Activated CD8-positive, alpha-beta memory T cell treated with anti-CD3 and anti-CD28 coated beads for 4 hours (primary cell): ENCODE data around the gene SFXN5.
"Not testable (repeated sequence)": the region's sequence is repeated elsewhere in the genome, so short reads cannot be mapped to it uniquely, and the experiment has no call there.

Source experiments
- DNase-seq, 2 donors: peaks; one replicate each; pipeline ENCODE4 v3.0.0-alpha.2; 2020; ENCODE audit warnings: low read depth in 2 of 2

Gene SFXN5

DNA sequence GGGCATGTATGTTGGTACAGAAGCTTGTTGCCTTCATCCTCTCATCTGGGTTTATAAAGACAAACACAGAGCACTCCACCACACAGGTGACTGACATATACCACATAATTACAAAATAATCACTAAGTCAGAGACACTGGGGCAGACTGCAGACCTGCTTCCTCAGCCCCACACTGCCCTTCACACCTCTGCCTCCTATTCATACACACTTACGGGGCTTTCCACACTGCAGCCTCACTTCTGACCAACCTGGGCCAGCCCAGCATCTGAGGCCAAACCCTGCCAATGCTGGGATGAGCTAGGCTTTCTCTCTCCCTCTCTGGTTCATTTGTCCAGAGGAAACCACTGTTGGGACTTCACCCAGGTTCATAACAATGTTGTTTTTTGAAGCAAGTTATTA, 149.7 kb downstream of the SFXN5 start:
- no peak for DNase-seq

DNA sequence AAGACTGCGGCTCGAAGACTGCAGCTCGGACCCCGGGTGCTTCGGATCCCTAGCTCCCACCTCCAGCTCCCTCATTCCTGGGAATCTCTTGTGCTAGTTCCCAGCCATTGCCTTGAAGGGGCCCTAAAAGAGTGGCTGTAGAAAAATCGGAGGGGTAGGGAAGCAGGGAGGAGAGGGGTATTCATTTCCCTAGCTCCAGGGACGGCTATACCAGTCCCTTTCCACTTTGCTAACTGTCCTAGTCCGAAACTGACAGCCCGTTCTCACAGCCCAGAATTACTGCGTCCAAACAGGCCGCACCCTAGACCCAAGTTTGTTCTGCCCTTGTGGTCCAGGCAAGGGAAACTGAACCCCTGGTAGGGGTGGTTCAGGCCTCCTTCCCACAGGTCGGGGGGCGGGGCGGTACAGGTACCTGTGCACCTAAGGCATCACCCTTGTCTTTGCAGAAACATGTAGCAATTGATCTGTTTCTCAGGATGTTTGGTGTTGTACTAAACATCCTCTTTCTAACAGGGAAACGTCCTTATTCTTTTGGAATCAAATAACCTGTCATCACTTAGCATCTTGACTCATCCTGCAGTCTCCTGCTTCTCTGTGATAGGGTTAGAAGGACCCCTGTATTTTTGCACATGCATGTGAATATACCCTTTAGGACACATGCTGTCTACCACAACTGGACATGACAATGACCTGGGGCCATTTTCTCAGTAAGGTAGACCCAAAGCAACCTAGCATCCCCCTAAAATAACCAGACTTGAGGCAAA, 150.2 kb downstream of the SFXN5 start:
- DNase-seq, result no peak

- no peak for DNase-seq
Observed at GRCh38 chr2:72920318-72921087, 151.0 kb downstream of the SFXN5 start.

GRCh38 chr2:72919414-72920317, 151.8 kb downstream of the SFXN5 start:
- DNase-seq, result no peak

- no peak for DNase-seq
Observed at GRCh38 chr2:72917877-72918553, 153.5 kb downstream of the SFXN5 start.

- no peak for DNase-seq
Observed at GRCh38 chr2:72917138-72917876, 154.2 kb downstream of the SFXN5 start, which contains the start of gene EMX1. TSS of gene EMX1 (plus strand) at chr2:72917519. CDS start at chr2:72917853, 334 bp downstream.

DNA sequence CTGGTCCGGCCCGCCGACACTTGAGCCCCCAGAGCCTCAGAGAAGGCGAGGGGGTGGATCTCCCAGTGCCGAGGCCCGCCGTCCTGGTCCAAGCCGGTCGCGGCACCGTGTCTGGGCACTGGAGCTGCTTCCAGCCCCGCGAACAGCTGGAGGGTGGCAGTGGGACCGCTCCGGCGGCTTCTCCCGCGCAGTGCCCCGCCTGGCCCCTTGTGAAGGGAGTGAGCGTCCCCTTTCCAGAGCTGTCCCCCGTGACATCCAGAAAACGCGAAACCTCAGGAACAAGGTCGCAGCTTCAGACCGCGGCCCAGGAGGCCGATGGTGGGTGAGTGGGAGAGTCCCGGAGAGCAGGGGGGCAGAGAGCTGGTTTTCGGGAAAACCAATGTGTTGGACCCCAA, 154.8 kb downstream of the SFXN5 start:
- DNase-seq, result no peak

DNA sequence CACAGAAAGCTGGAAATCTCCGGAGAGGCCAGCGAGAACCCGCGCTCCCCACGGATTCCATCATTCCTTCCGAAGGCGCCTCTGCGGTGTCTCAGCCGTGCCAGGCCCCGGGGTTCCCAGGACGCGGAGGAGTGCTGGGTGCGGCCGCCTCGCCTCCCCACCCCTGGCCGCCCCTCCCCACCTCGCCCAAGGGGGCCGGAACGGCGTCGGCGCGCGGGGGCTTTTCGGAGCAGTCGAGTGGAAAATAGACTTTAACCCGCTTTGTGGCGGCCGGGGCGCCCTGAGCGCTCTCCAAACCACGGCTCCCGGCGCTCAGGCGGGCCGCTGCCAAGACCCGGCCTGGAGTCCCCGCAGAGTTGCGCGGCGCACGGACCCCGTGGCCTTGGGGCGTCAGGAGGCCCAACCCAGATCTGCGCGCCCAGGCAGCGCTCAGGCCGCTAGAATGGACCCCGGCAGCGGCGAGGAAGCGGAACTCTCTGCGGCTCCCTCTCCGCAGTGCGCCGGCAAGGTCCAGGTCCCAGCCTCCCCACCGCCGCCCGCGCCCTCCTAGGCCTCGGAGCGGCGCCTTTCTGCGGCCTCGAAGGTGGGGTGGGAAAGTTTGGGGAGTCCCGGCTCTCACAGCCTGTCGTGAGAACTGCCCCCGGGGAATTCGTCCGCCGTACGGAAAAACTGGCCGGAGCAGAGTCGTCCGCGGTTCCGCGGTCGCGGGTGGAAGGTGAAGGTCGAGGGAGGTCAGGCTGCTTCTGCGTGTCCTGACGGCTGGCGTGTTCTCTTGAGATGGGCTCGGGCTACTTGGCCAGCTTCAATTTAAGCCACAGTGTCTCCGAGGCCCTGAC, 155.4 kb downstream of the SFXN5 start:
- DNase-seq, result no peak

DNA sequence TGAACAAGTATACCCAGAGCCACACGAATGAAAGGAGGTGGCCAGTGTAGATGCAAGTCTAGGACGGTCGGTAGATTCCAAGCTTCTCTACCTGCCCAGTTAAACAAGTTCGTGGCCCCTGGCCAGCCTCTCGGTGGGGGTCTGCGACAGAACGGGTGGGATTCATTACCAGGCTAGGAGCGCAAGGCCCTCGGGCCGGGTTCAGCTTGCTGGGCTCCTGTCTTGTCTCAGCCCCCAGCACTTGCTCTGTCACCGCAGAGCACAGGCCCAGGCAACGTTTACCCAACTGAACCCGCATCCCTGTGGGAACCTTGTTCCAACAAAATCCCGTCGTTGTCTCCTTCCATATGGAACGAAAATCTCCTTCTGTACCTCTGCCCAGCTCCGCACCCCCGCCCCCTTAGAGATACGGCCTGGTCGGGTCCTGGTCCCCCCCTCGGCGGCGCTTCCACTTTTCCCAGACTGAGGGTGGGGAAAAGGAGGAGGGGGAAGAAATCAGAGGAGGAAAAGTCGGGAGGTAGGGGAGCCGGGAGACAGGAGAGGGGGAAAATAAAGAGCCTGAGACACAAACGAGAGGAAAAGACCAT, 156.1 kb downstream of the SFXN5 start:
- no peak for DNase-seq

GRCh38 chr2:72914589-72915319, 156.8 kb downstream of the SFXN5 start:
- DNase-seq, result no peak

- no peak for DNase-seq
Observed at GRCh38 chr2:72914206-72914559, 157.3 kb downstream of the SFXN5 start.

- DNase-seq, result no peak
Observed at GRCh38 chr2:72913486-72914205, 157.9 kb downstream of the SFXN5 start.

DNA sequence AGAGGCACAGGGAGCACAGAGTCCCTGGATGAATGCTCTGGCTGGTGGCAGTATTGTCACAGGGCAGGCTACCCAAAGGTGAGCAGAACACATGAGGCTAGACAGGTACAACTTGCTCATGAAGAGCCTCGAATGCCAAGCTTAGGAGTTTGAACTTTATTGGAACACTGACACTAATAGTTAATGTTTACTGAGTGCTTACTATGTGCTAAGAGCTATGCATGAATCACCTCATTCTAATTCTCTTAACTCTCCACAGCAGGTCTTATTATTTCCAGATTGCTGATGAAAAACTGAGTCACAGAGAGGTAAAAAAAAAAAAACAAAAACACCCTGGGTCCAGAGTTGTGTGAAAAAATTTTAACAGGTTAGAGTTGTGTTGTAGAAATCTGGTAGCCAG, 160.3 kb downstream of the SFXN5 start:
- no peak for DNase-seq

GRCh38 chr2:72908741-72909140, 162.8 kb downstream of the SFXN5 start:
- no peak for DNase-seq

DNA sequence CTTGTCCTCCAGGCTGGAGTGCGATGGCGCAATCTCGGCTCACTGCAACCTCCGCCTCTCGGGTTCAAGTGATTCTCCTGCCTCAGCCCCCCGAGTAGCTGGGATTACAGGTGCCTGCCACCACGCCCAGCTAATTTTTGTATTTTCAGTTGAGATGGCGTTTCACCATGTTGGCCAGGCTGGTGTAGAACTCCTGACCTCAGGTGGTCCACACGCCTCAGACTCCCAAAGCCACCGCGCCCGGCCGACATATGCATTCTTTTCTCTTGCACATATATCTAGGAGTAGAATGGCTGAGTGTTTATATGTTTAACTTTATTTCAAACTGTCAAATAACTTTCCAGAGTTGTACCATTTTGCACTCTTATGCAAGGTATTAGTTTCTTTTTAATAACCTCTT, 164.1 kb downstream of the SFXN5 start:
- DNase-seq, result not testable (repeated sequence)

- no peak for DNase-seq
Observed at GRCh38 chr2:72901426-72901825, 170.1 kb downstream of the SFXN5 start.

GRCh38 chr2:72900191-72900825, 171.2 kb downstream of the SFXN5 start:
- no peak for DNase-seq

- DNase-seq, result no peak
Observed at GRCh38 chr2:72898585-72898906, 173.0 kb downstream of the SFXN5 start.
